Measurements from ENCODE around the gene MTX1. TPM values are rescaled to one million over a fixed set of nuclear protein-coding genes. Genes with fewer than 3 reads are reported as not detected.
"Not testable (repeated sequence)": the region's sequence is repeated elsewhere in the genome, so short reads cannot be mapped to it uniquely, and the experiment has no call there.

The MTX1 gene
- total and polyA plus RNA-seq, 2 donors = 35.1 to 36.8 TPM

GRCh38 chr1:155220211-155220965 lies 11.9 kb downstream of the MTX1 start:
- WGBS = 96% methylated on average over 10 of the region's 10 CpGs
- H3K9me3 ChIP-seq (ENCODE audit: control insufficient read depth in 2 of 2, insufficient read depth in 1 of 2, low read length in 1 of 2); H3K27me3 ChIP-seq (ENCODE audit: control insufficient read depth in 2 of 2, insufficient read depth in 1 of 2, low read length in 1 of 2); DNase-seq (ENCODE audit: low read depth in 6 of 9, low spot score in 9 of 9); H3K27ac ChIP-seq (ENCODE audit: low read depth in 1 of 2, low read length in 1 of 2); H3K4me3 ChIP-seq (ENCODE audit: low read length in 2 of 2): not testable (repeated sequence)
- Histone ChIP-seq H3K36me3 (ENCODE audit: control insufficient read depth in 2 of 2, insufficient read depth in 2 of 2, low read length in 1 of 2) (peaks cover 7 to 18% of the 10 kb centered on the region in 2 donors), H3K4me1 (ENCODE audit: control insufficient read depth in 2 of 2, insufficient read depth in 2 of 2, low read length in 2 of 2) (peaks cover 0 to 11% of the 10 kb centered on the region in 2 donors)

GRCh38 chr1:155223047-155223446 lies 14.6 kb downstream of the MTX1 start:
- no peak for DNase-seq (ENCODE audit: low read depth in 6 of 9, low spot score in 9 of 9)
- 49% methylated on average over 7 of the region's 7 CpGs for WGBS
- no peaks in the 10 kb centered on the region for H3K9me3 ChIP-seq (ENCODE audit: control insufficient read depth in 2 of 2, insufficient read depth in 1 of 2, low read length in 1 of 2)

GRCh38 chr1:155225404-155225759 lies 16.9 kb downstream of the MTX1 start:
- not testable (repeated sequence) for H3K4me3 ChIP-seq (ENCODE audit: low read length in 2 of 2); DNase-seq (ENCODE audit: low read depth in 6 of 9, low spot score in 9 of 9); H3K27me3 ChIP-seq (ENCODE audit: control insufficient read depth in 2 of 2, insufficient read depth in 1 of 2, low read length in 1 of 2); H3K9me3 ChIP-seq (ENCODE audit: control insufficient read depth in 2 of 2, insufficient read depth in 1 of 2, low read length in 1 of 2); H3K27ac ChIP-seq (ENCODE audit: low read depth in 1 of 2, low read length in 1 of 2)
- WGBS = 98% methylated on average over 8 of the region's 8 CpGs
- H3K36me3 ChIP-seq (ENCODE audit: control insufficient read depth in 2 of 2, insufficient read depth in 2 of 2, low read length in 1 of 2) = peaks cover 7 to 10% of the 10 kb centered on the region in 2 donors
- H3K4me1 ChIP-seq (ENCODE audit: control insufficient read depth in 2 of 2, insufficient read depth in 2 of 2, low read length in 2 of 2) = peaks cover 8 to 24% of the 10 kb centered on the region in 2 donors

More at GRCh38 chr1:155223047-155223446, 14.6 kb downstream of the MTX1 start:
- Histone ChIP-seq H3K4me1 (ENCODE audit: control insufficient read depth in 2 of 2, insufficient read depth in 2 of 2, low read length in 2 of 2) (peaks cover 8 to 30% of the 10 kb centered on the region in 2 donors), H3K27me3 (ENCODE audit: control insufficient read depth in 2 of 2, insufficient read depth in 1 of 2, low read length in 1 of 2) (no peaks in the 10 kb centered on the region), H3K4me3 (ENCODE audit: low read length in 2 of 2) (no peak overlapping the region), H3K27ac (ENCODE audit: low read depth in 1 of 2, low read length in 1 of 2) (no peak overlapping the region), H3K36me3 (ENCODE audit: control insufficient read depth in 2 of 2, insufficient read depth in 2 of 2, low read length in 1 of 2) (peaks cover 7 to 10% of the 10 kb centered on the region in 2 donors)

GRCh38 chr1:155226188-155226909 lies 17.9 kb downstream of the MTX1 start:
- H3K9me3 ChIP-seq (ENCODE audit: control insufficient read depth in 2 of 2, insufficient read depth in 1 of 2, low read length in 1 of 2) = no peaks in the 10 kb centered on the region
- peak overlapping the region; percentile 63 to 67 for H3K4me3 ChIP-seq (ENCODE audit: low read length in 2 of 2)
- H3K36me3 ChIP-seq (ENCODE audit: control insufficient read depth in 2 of 2, insufficient read depth in 2 of 2, low read length in 1 of 2) = peaks cover 7 to 10% of the 10 kb centered on the region in 2 donors
- no peaks in the 10 kb centered on the region for H3K27me3 ChIP-seq (ENCODE audit: control insufficient read depth in 2 of 2, insufficient read depth in 1 of 2, low read length in 1 of 2)
- H3K4me1 ChIP-seq (ENCODE audit: control insufficient read depth in 2 of 2, insufficient read depth in 2 of 2, low read length in 2 of 2) = peaks cover 8 to 24% of the 10 kb centered on the region in 2 donors
- peak in 7 of 9 donors; percentile 74 to 97 (median 87) for DNase-seq (ENCODE audit: low read depth in 6 of 9, low spot score in 9 of 9)
- H3K27ac ChIP-seq (ENCODE audit: low read depth in 1 of 2, low read length in 1 of 2) = peak overlapping the region; percentile 91 to 93
- WGBS = under 1% methylated on average over 7 of the region's 7 CpGs

GRCh38 chr1:155226910-155227260 lies 18.4 kb downstream of the MTX1 start:
- peak overlapping the region; percentile 91 to 93 for H3K27ac ChIP-seq (ENCODE audit: low read depth in 1 of 2, low read length in 1 of 2)
- no peaks in the 10 kb centered on the region for H3K27me3 ChIP-seq (ENCODE audit: control insufficient read depth in 2 of 2, insufficient read depth in 1 of 2, low read length in 1 of 2)
- peaks cover 7 to 10% of the 10 kb centered on the region in 2 donors for H3K36me3 ChIP-seq (ENCODE audit: control insufficient read depth in 2 of 2, insufficient read depth in 2 of 2, low read length in 1 of 2)
- DNase-seq (ENCODE audit: low read depth in 6 of 9, low spot score in 9 of 9) = peak in 1 of 9 donors; percentile 53
- H3K4me3 ChIP-seq (ENCODE audit: low read length in 2 of 2) = peak overlapping the region; percentile 63 to 67
- H3K9me3 ChIP-seq (ENCODE audit: control insufficient read depth in 2 of 2, insufficient read depth in 1 of 2, low read length in 1 of 2) = no peaks in the 10 kb centered on the region
- under 1% methylated on average over 19 of the region's 19 CpGs for WGBS
- peaks cover 8 to 24% of the 10 kb centered on the region in 2 donors for H3K4me1 ChIP-seq (ENCODE audit: control insufficient read depth in 2 of 2, insufficient read depth in 2 of 2, low read length in 2 of 2)

- peaks cover 8 to 24% of the 10 kb centered on the region in 2 donors for H3K4me1 ChIP-seq (ENCODE audit: control insufficient read depth in 2 of 2, insufficient read depth in 2 of 2, low read length in 2 of 2)
- no peaks in the 10 kb centered on the region for H3K9me3 ChIP-seq (ENCODE audit: control insufficient read depth in 2 of 2, insufficient read depth in 1 of 2, low read length in 1 of 2)
- DNase-seq (ENCODE audit: low read depth in 6 of 9, low spot score in 9 of 9) = peak; percentile 95 to 100 (median 98)
- peak overlapping the region; percentile 91 to 93 for H3K27ac ChIP-seq (ENCODE audit: low read depth in 1 of 2, low read length in 1 of 2)
- no peaks in the 10 kb centered on the region for H3K27me3 ChIP-seq (ENCODE audit: control insufficient read depth in 2 of 2, insufficient read depth in 1 of 2, low read length in 1 of 2)
- peak overlapping the region; percentile 63 to 67 for H3K4me3 ChIP-seq (ENCODE audit: low read length in 2 of 2)
- under 1% methylated on average over 42 of the region's 42 CpGs for WGBS
- H3K36me3 ChIP-seq (ENCODE audit: control insufficient read depth in 2 of 2, insufficient read depth in 2 of 2, low read length in 1 of 2) = peaks cover 7 to 10% of the 10 kb centered on the region in 2 donors
Measured at GRCh38 chr1:155227261-155228095, 19.0 kb downstream of the MTX1 start.

GRCh38 chr1:155228096-155228427 lies 19.6 kb downstream of the MTX1 start:
- 75% methylated on average over 9 of the region's 9 CpGs for WGBS
- Histone ChIP-seq H3K27me3 (ENCODE audit: control insufficient read depth in 2 of 2, insufficient read depth in 1 of 2, low read length in 1 of 2) (no peaks in the 10 kb centered on the region), H3K36me3 (ENCODE audit: control insufficient read depth in 2 of 2, insufficient read depth in 2 of 2, low read length in 1 of 2) (peaks cover 7 to 10% of the 10 kb centered on the region in 2 donors), H3K27ac (ENCODE audit: low read depth in 1 of 2, low read length in 1 of 2) (peak overlapping the region; percentile 91 to 93), H3K4me3 (ENCODE audit: low read length in 2 of 2) (peak overlapping the region; percentile 63 to 67), H3K4me1 (ENCODE audit: control insufficient read depth in 2 of 2, insufficient read depth in 2 of 2, low read length in 2 of 2) (peaks cover 8 to 24% of the 10 kb centered on the region in 2 donors), H3K9me3 (ENCODE audit: control insufficient read depth in 2 of 2, insufficient read depth in 1 of 2, low read length in 1 of 2) (no peaks in the 10 kb centered on the region)
- no peak for DNase-seq (ENCODE audit: low read depth in 6 of 9, low spot score in 9 of 9)

GRCh38 chr1:155231302-155231701 lies 22.8 kb downstream of the MTX1 start:
- H3K36me3 ChIP-seq (ENCODE audit: control insufficient read depth in 2 of 2, insufficient read depth in 2 of 2, low read length in 1 of 2); H3K27me3 ChIP-seq (ENCODE audit: control insufficient read depth in 2 of 2, insufficient read depth in 1 of 2, low read length in 1 of 2); DNase-seq (ENCODE audit: low read depth in 6 of 9, low spot score in 9 of 9); H3K9me3 ChIP-seq (ENCODE audit: control insufficient read depth in 2 of 2, insufficient read depth in 1 of 2, low read length in 1 of 2); H3K27ac ChIP-seq (ENCODE audit: low read depth in 1 of 2, low read length in 1 of 2); H3K4me3 ChIP-seq (ENCODE audit: low read length in 2 of 2): not testable (repeated sequence)
- 94% methylated on average over 3 of the region's 3 CpGs for WGBS
- H3K4me1 ChIP-seq (ENCODE audit: control insufficient read depth in 2 of 2, insufficient read depth in 2 of 2, low read length in 2 of 2) = peaks cover 2 to 14% of the 10 kb centered on the region in 2 donors

Data from thymus (tissue), 11 donors.